EL (cell line): ENCODE measurements around the gene IGFBP5.

ENCODE experiments used
- DNase-seq: peaks from one replicate; pipeline ENCODE4 v3.0.0-alpha.2; 2016

Gene IGFBP5, protein sequence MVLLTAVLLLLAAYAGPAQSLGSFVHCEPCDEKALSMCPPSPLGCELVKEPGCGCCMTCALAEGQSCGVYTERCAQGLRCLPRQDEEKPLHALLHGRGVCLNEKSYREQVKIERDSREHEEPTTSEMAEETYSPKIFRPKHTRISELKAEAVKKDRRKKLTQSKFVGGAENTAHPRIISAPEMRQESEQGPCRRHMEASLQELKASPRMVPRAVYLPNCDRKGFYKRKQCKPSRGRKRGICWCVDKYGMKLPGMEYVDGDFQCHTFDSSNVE

DNA sequence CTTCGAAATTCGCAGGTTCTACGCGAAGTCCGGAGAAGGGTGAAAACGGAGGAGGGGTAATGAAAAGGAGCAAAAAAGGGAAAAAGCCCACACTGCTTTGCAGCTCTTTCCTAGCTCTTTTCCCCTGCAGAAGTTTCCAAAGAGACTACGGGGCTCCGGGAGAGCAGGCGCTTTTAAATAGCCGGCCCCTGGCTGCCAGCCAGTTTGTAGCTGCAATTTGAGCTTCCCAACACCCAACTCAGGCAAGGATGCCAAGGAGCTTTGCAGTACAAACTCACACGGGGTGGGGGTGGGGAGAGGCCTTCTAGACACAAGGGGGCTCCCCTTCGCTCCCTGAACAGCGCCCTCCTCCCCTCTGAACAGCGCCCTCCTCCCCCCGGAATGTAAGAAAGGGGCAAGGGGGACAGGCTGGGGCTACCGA is at the start of gene IGFBP5:
IGFBP5 (minus strand) TSS at position 149 of the 421 bp plus-strand sequence. CDS start 774 bp downstream, outside the sequence.
- peak; percentile 75 for DNase-seq

DNA sequence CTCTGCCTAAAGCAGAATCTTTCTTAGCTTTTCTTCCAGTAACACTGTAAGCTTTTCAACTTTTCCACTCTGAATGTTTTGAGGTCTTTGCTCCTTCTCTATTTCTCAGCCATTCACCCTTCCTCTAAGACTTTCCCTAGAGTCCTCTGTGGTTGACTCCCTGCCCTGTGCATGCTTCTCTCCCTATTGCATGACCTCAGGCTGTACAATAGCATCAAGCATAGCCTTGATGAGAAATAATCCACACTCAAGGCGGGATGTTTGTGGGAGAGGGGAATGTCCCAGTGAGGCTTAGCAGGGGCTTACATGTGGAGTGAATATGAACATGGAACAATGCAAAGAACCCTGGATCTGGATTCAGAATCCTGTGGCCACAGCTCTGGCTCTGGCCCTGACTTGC is 48.4 kb upstream of the IGFBP5 start:
- DNase-seq, result no peak

DNA sequence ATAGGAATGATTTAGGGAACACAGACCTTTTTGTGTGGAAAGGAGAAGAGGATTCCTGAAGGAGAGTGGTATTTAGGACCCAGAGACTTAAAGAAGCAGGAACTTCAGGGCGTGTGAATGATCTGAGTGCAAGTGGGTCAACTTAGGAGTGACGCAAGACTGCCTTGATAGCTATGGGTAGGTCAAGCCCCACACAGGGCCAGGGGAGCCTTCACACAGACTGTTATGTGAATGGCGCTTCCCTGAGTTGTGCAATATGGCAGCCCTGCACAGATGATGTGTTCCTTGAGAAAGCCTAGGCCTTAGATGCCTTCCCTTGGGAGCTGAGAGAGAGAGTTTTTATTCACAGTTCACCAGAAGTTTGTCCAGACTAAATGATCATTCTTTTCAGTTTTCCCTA is 47.1 kb upstream of the IGFBP5 start:
- no peak for DNase-seq

DNA sequence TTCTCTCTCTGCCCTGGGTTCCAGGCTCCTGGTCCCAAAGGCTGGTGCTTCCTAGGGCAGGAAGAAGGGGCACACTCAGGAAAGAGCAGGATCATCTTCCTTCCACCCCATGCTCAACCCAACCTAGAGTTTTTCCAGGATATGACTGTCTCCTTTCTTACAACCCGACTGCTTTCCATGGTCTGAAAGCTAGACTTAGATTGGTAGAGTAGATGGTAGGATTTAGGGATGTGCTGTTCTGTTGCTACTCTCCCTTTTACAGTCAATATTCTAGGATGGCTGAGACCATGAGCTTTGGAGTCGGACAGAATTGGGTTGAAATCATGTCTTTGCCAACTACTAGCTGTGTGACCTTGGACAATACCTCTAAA is 45.9 kb upstream of the IGFBP5 start:
- no peak for DNase-seq

DNA sequence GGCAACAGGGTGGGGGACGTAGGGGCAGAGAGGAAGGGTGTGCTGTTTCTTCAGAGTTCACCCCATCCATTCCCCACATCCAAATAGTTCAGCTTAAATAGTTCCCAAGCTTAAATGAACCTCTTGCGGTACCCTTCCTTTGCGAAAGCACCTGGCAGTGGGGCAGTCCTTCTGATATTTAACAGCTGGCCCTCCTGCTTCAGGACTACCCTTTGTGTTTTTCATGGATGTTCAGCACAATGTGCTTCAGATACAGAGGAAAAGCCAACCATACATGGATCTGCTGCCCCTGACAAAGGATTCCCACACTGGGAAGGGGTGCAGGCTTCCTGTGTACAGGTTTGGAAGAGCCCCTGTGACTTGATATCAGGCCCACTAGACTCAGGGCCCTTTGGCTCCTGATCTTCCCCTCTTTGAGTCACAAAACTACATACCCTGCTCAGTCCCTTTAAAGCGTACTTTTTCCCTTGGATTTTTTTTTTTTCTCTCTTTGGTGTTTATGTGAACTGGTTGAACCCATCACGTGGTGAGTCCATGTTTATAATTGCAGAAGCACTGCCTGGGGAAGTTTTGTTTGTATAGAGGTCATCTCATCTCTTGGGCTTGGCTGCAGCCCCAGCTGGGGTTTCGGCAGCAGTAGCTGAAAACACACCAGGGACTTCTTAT is 45.3 kb upstream of the IGFBP5 start:
- DNase-seq, result no peak

DNA sequence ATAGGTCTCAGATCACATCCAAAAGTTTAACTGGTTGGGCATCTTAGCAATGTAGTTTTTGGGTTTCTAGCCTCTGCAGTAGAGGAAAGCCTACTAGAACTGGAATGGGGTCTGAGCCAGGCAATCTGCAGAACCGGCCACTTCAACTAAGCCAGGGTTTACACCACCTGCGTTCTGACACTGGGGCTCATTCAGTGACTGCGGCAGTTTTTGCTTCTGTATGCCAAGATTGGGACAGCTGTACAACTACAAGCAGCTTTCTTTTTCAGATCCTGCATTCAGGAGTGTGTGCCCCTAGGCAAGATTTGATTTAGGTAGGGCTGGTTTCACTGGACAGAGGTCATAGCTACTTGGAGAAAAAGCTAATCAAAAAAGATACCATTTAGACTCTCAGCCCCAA is 43.7 kb upstream of the IGFBP5 start:
- no peak for DNase-seq

DNA sequence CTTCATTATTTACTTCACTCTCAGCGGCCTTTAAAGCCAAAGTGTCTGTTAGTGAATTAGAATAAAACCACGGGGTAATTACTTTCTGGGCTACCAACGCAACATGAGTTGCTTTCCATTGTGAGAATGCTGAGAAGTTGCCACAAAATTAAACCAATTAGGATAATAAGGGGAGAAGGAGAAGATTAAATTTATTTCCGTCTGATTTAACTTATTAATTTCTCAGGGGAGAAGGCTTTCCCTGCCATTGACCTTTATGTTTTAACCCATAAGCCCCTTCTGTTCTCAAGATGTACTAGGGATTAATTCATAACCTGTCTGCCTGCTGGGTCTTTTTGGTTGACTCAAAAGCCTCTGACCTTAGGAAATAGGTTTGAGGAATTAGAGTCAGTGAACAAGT is 42.3 kb upstream of the IGFBP5 start:
- no peak for DNase-seq

DNA sequence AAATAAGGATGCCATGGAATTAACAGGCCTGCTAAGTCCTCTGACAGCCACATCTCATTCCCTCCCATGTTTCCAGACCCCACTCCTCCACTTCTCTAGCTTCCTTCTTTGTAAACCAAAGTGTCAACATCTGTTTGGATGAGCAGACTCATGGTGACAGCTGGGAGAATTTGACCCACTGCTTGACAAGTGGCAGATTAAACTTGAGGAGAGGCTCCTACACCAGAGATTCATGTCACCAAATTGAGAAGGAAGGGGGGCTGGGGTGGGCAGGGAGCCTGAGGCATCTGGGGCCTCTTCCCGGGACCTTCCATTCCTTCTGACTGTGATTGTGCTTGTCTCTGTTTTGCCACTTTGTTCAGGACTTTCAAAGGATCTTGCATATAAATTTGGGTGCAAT is 41.0 kb upstream of the IGFBP5 start:
- DNase-seq, result no peak

DNA sequence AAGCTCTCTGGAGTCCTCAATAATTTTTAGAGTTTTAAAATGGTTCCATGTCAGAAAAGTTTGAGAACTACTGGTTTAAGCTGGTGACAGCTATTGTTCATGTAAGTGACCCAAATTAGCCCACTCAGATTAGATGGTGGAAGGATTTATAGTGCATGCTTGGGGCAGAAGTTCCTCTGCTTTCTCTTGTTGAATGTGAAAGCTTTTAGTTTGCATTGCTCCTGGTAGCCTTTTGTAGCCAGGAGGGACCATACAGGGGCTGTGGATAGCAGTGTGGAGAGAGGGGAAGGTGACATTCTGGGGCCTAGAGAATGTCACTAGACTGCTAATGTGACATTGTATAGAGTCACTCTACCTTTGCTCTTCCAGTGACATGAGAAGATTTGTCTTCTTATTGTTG is 40.3 kb upstream of the IGFBP5 start:
- no peak for DNase-seq

DNA sequence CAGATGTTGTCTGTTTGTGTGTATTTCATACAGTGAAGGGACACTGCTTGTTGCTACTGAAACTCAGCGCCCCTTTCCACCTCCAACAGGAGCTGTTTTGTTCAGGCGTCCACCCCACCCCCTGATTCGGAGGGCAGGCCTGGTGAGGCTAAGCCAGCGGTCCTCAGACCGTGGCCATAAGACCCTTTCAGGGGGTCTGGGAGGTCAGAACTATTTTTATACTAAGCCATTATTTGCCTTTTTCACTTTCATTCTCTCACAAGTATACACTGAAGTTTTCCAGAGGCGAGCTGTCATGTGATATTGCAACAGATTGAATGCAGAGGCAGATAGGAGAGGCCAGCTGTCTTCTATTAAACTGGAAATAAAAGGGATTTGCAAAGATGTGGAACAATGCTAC is 39.7 kb upstream of the IGFBP5 start:
- no peak for DNase-seq

DNA sequence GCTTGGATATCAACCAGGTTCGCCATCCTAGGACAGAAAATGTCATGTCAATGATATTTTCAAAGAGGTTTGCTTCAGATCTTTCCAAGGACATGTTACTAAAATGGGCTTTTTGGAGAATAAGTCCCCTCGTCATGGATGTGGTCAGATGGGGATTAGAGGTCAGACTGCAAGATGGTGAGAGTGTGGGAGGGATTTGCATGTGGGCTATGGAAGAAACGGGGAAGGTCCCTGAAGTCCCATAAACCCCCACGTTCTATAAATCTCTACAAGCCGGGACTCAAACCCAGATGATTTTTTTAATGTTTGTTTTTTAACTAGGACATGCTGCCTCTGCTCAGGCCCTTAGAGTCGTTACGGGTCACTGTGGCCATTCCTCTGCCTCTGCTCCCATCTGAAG is 37.7 kb upstream of the IGFBP5 start:
- DNase-seq, result no peak

DNA sequence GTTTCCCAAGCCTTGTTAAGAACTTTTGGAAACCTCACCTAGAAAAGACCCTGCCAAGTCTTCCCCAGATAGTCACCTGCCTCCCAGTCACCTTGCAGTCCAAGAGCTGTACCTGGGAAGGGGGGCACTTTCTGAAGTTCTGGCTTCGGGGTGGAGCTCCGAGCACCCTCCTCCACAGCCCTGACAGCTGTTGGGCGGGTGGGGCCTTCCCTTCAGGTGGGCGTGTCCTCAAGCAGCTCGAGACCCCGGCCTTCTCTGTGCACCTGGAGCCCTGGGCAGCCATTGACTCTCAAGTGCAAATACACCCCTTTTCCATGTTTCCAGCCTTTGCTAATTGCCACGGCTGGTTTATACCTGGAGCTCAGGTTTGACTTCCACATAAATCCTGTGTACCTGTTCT is 37.0 kb upstream of the IGFBP5 start:
- DNase-seq, result no peak

DNA sequence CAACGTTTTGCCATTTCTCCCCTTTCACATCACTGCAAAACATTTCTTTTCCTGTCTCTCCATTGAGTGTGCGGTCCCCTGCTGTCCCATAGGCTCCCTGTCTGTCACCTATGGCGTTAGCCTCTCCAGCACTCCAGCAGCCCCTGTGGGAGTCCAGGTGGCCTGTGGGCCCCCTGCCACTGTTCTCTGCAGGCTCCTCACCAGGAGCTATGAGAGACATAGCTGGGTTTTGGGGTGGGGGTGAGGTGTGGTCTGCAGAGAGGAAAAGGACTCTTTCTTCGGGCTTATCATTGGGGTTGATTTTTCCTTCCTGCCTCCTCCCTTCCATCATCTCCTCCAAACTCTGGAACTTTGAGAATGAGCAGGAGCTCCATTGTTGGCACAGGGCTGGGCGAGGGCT is 36.1 kb upstream of the IGFBP5 start:
- DNase-seq, result no peak

DNA sequence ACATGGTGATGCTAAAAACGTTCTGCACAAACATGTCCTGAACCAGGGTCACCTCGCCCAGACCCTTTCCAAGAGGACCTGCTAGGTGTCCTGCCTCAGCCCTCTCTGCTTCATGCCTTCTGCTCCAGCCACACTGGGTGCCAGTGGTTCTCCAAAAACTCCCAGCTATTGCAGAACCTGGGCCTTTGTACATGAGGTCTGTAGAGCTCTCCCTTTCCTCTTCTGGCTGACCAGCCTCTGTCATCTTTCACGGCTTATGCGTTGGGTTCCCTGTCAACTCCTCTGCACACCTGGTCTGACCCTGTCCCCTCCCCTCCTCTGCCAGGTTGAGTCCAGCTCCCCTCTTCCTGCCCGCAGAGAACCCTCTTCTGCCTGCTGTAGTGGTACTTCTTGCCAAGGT is 35.5 kb upstream of the IGFBP5 start:
- DNase-seq, result no peak

DNA sequence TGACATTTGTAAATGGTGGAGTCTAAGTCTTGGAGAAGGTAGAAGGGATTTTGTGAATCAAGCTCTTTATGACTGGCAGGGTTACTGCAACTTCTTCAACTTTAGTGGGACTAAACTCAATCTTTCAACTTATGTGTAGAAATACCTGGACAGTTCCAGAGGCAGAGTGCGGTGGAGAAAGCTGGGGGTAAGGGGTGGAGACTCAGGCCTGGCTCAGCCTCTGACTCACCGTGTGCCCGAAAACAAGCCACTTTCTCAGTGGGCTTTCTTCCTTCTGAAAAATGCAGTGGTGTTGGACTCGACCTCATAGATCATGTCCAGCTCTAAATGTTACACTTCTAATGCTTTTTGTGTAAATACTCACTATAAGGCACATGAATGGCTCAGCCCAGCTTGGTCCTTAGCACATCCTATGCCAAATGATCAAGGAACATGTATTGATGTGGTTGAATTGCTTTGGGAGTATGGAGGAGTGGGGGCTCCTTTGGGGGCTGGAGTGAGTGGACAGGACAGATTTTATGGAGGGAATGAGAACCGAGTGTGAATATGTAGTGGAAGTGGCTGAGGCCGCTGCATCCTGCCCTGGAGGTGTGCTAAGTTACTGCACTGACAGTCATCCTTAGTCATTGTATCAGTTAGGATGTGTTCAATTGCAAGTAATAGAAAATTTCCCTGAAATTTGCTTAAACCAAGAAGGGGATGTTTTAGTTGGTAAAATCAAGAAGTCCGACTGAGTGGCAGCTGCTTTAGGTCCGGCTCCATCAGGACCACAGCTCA is 32.2 kb upstream of the IGFBP5 start:
- no peak for DNase-seq

DNA sequence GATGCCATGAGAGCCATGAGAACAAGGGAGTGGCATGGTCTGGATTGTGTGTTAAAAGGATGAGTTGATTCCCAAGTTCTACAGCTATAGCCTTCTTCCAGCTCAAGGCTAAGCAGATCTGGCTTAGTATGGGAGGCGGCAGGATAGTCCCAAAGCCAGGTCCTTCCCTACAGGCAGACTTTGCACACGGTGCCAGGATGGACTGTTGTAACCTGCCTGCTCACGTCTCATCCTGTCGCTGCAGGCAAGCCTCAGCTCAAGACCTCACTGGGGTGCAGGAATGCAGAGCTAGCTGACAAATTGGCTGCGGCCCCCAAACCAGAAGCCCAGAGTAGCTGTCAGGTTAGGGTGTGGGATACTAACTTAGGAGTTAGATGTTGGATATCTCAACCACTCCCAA is 28.8 kb upstream of the IGFBP5 start:
- DNase-seq, result no peak

DNA sequence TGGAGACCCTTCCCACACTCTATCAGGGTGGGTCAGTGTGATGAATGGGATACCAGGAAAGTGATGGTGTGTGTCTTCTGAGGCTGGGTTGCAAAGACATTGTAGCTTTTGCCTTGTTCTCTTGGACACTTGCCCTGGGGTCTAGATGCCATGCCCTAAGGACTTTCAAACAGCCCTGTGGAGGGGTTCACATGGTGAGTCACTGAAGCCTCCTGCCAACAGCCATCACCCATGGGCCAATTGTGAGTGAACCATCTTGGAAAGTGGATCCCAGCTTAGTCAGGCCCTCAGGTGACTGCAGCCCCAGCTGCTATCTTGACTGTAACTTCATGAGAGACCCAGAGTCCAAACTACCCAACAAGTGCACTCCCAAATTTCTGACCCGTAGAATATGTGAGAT is 25.8 kb upstream of the IGFBP5 start:
- peak; percentile 17 for DNase-seq

DNA sequence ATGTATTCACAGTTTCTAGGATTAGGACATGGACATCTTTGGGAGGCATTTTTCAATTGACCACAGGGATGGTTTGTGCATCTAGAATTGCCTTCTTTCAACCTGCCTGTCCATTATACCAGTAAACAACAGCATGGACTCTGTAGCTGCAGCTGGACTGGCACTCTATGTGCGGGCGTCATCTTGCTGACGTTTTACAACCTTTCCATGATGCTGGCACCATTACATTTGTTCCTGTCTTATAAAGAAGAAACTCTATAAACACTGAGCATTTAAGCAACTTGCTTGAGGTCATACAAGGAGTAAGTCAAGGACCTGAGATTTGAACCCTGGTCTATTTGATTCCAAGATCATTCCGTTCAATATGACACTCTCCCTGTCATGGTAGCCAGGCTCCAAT is 25.4 kb upstream of the IGFBP5 start:
- no peak for DNase-seq

DNA sequence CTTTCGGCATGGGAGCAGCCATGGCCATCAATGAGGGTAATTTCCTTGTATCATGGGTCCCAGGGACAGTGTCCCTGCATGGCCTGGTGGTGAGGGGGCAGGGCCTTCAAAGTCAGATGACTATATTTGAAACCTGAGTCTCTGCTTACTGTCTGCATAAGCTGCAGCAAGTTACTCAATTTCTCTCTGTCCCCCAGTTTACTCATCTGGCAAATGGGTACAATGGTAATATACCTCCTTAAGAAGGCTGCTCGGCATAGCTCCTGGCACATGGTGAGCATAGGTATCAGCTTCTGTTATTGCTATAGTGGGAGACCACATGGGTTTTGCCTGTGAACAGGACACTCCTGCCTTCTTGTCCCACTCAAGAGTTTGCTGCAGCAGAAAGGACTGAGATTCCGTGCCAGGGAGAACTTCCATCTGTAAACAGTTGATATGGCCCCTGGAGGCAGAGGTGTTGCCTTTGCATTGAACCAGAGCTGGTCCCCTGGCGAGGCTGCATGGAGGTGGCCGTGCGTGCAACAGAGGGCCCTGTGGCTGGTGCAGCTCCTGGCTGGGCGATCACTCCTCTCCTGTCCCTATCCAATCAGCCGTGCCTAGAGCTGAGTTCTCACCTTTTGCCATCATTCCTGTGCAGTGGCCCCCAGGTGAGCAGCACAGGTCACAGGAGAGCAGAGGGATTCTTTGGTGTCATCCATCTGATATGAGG is 22.7 kb upstream of the IGFBP5 start:
- no peak for DNase-seq

DNA sequence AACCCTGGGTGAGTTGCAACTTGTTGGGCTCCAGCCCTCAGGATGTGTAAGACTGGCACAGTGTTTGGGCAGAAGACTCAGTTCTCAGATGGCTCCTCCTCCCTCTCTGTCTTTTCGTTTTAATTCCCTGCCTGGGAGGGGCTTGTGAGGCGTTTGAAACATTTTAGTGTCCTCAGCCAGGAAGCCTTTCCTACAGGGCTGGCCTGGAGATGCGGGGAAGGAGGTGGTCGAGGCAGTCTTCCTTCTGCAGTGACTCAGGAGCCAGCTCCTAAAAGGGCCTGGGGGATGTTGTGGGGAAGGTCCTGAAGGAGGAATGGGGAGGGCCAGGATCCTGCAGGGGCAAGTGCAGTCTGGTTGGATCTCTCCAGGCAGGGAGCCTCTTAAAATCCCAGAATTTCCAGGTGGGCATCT is 22.1 kb upstream of the IGFBP5 start:
- peak; percentile 10 for DNase-seq

DNA sequence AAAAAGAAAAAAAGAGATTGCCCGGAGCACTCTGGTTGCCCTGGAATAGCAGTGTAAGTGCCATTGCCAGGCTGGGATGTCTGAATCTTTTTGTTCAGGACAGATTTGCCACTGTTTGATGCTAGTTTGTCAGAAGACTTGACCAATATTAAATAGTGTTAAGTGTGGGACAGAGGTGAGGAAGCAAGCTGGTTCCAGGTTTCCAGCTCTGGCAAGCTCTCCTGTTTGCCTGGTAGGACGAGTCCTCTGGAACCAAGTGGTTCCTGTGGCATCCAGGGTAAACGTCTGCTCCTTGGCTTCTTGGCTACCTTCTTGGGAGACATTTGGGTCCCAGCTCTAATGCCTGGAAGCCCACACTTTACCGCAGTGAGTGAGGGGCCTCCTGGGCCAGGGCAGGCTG is 20.8 kb upstream of the IGFBP5 start:
- DNase-seq, result no peak

DNA sequence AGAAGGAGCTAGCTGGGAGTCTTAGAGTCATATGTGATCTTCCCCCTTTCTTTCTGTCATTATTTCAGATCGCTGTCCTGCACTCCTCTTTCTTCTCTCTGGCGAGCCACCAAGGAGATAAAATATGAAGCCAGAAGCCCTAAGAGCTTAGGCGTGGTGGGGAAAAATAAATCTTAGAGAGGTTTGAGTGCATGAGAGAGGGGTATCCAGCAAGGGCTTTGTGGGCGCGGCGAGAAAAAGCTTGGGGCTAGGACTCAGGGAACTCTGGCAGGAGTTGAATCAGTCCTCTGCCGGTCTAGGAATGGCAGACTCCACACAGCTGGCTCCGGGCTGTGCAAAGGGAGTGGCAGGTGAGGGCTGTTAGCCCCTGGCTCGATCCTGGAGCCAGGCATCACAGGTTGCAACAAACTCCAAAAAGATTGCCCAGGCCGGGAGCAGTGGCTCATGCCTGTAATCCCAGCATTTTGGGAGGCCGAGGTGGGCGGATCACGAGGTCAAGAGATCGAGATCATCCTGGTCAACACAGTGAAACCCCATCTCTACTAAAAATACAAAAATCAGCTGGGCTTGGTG is 20.1 kb upstream of the IGFBP5 start:
- no peak for DNase-seq

DNA sequence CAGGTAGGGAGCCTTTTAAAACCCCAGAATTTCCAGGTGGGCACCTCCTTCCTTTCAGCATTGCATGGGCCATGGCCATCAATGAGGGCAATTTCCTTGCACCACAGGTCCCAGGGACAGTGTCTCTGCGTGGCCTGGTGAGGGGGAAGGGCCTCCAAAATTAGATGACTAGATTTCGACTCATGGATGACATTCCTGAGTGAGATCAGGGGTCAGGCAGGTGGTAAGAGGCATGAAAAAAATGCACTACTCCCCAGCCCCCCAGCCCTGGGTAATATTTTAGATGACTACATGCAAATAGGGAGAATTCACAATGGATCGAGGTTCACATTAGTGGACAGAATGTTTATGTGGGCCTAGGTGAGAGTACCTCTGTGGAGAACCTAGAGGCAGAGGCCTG is 19.0 kb upstream of the IGFBP5 start:
- DNase-seq, result peak; percentile 84
